Activated naive CD4-positive, alpha-beta T cell treated with anti-CD3 and anti-CD28 coated beads, Interleukin-2, amount 50 U/mL, for 24 hours (primary cell): ENCODE data around the gene TNFRSF25.

Experiments used
- H3K27ac Mint-ChIP-seq: one replicate; pipeline ENCODE4 v1.8.0; 2021; ENCODE audit warnings: mild to moderate bottlenecking, mixed read lengths
- H3K27me3 Mint-ChIP-seq: one replicate; pipeline ENCODE4 v1.8.0; 2021; ENCODE audit warnings: mixed read lengths
- H3K36me3 Mint-ChIP-seq: one replicate; pipeline ENCODE4 v1.8.0; 2021; ENCODE audit warnings: mixed read lengths
- H3K4me1 Mint-ChIP-seq: one replicate; pipeline ENCODE4 v1.8.0; 2021; ENCODE audit warnings: mixed read lengths
- H3K4me3 Mint-ChIP-seq: one replicate; pipeline ENCODE4 v1.8.0; 2021; ENCODE audit warnings: mild to moderate bottlenecking, mixed read lengths
- H3K9me3 Mint-ChIP-seq: one replicate; pipeline ENCODE4 v1.8.0; 2021; ENCODE audit warnings: mixed read lengths

TNFRSF25 gene

DNA sequence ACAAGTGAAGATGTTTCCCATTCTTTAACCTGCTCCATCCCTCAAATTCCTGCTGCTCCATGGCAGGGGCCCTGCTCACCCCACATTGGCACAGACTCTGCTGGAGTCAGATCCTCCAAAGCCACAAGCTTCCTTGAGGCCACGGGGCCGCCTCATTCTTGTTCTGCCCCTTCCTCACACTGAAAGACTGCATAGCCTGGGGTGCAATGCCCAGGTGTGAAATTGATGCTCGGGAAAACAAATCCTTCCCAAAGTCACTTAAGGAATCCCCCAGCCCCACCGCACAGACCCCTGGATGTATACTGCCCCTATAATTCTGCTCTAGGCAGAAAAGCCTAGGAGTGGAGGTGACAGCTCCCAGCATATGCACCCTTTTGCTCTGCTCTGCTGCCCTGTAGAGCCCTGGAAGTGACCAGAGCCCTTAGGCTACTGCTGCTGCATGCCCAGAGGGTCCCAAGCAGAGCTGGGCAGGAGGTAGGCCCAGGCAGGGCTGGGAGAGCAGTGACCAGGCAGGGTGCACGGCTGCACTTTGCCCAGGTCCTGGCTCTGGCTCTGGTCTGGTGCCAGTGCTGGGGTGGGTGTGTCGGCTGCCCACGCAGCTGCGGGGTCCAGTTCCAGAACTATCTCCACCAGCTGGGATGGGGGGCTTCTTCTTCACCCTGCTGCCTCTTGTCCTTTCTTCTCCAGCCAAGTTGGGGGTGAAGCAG lies 47.9 kb downstream of the TNFRSF25 start:
- Mint-ChIP-seq H3K27ac (no peak overlapping the region), H3K4me1 (peaks cover 10% of the 10 kb centered on the region), H3K36me3 (no peaks in the 10 kb centered on the region), H3K27me3 (peaks cover 47% of the 10 kb centered on the region), H3K4me3 (no peak overlapping the region), H3K9me3 (no peaks in the 10 kb centered on the region)

DNA sequence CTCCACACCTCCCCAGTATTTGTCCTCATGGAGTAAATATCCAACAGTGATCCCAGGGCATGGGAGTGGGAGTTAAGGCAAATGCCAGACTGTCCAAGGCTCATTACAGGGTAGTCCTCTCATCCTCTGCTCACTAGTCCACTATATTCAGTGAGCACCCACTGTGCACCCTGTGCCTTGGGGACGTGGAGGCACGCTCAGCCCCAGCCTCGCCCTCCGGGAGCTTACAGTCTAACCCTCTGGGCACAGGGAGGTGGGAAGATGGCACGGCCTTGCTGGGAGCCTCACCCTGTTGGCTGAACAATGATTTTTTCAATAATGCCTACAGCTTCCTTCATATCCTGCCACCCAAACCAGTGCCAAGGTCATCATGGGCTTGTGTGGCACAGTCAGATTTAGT lies 49.1 kb downstream of the TNFRSF25 start:
- Mint-ChIP-seq H3K4me1 (peaks cover 10% of the 10 kb centered on the region), H3K9me3 (no peaks in the 10 kb centered on the region), H3K27me3 (peaks cover 47% of the 10 kb centered on the region), H3K36me3 (no peaks in the 10 kb centered on the region), H3K27ac (no peak overlapping the region), H3K4me3 (no peak overlapping the region)

- Mint-ChIP-seq H3K27me3 (peaks cover 43% of the 10 kb centered on the region), H3K4me1 (peaks cover 10% of the 10 kb centered on the region), H3K4me3 (no peak overlapping the region), H3K9me3 (no peaks in the 10 kb centered on the region), H3K27ac (no peak overlapping the region), H3K36me3 (no peaks in the 10 kb centered on the region)
These were observed 49.7 kb downstream of the TNFRSF25 start for GRCh38 chr1:6416295-6416656.

DNA sequence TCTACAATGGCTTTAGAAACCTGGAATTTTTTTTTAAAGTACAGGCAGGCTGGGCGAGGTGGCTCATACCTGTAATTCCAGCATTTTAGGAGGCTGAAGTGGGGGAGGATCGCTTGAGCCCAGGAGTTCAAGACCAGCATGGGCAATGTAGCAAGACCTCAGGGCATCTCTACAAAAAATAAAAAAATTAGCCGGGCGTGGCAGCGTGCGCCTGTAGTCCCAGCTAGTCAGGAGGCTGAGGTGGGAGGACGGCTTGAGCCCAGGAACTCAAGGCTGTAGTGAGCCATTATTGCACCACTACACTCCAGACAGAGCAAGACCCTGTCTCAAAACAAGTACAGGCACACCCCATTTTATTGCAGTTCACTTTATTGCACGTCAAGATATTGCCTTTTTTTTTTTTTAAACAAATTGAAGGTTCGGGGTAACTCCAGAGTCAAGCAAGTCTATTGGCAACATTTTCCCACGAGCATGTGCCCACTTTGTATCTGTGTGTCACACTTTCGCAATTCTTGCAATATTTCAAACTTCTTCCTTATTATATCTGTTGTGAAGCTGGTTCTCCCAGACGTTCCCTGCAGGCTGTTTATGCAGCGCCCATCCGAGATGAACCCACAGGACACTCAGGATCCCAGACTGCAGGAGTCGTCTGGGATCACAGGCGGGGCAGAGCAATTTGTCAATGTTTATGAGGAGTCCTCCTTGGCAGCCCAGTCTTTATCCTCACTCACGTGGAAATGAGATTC lies 50.9 kb downstream of the TNFRSF25 start:
- Mint-ChIP-seq H3K36me3 (no peaks in the 10 kb centered on the region), H3K27ac (no peak overlapping the region)

DNA sequence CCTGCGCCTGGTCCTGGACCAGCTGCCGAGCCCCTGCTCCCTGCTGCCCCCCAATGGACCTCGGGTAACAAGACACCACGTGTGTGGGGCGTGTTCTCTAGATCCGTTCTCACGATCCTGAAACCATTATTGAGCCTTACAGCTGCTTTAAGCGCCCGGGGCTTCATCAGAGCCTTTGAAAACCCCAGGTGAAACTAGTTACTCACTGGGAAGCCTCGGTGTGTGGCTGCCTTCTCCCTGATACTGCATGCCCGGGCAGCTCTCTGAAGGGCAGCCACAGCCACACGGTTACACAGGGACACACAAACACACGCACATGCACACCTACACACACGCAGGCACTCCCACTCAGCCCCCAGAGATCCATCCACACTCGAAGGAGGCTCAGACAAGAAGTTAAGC lies 51.5 kb downstream of the TNFRSF25 start:
- Mint-ChIP-seq H3K4me1 (peaks cover 10% of the 10 kb centered on the region), H3K27ac (no peak overlapping the region), H3K27me3 (peaks cover 37% of the 10 kb centered on the region), H3K36me3 (no peaks in the 10 kb centered on the region), H3K9me3 (no peaks in the 10 kb centered on the region), H3K4me3 (no peak overlapping the region)

More for the DNA sequence above, 50.9 kb downstream of the TNFRSF25 start:
- no peak overlapping the region for H3K4me3 Mint-ChIP-seq
- H3K27me3 Mint-ChIP-seq: peaks cover 37% of the 10 kb centered on the region
- no peaks in the 10 kb centered on the region for H3K9me3 Mint-ChIP-seq
- H3K4me1 Mint-ChIP-seq: peaks cover 10% of the 10 kb centered on the region

DNA sequence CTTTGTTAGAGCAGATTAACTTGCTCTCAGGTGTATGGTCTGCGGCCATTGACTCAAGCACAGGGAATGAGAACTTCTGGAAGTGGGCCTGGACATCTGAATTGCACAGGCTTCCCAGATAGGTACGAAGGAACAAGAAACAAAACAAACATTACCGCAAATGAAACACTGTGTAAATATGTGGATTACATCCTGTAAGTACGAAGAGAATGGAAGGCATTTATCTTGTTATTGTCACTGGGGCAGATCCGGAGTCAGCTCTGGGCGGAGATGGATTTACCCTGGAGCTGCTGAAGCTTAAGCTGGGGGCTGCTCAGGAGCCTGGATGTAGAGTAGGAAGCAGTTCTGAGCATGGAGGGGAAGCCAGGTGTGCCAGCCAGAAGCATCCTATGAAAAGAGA lies 53.1 kb downstream of the TNFRSF25 start:
- H3K4me3 Mint-ChIP-seq: no peak overlapping the region
- peaks cover 33% of the 10 kb centered on the region for H3K27me3 Mint-ChIP-seq
- no peaks in the 10 kb centered on the region for H3K36me3 Mint-ChIP-seq
- H3K9me3 Mint-ChIP-seq: no peaks in the 10 kb centered on the region
- no peak overlapping the region for H3K27ac Mint-ChIP-seq
- H3K4me1 Mint-ChIP-seq: peaks cover 10% of the 10 kb centered on the region
